K562 (cell line): ENCODE measurements around the gene TRAK1. TPM values are rescaled to one million over a fixed set of nuclear protein-coding genes. Genes with fewer than 3 reads are reported as not detected.

ENCODE experiments used
- ATAC-seq: fragments of 200-7000 bp; cut with Tn5 transposase; 3 replicates; pipeline ENCODE4 v1.9.1; 2020; ENCODE audit warnings: moderate library complexity
- BruUV-seq: library from RNA; stranded (reverse); fragments of 400-500 nt; replicated peaks from 2 replicates; lab custom pipeline; 2021; lab: Mats Ljungman, UMichigan
- CTCF ChIA-PET: fragments of 300-600 bp; formaldehyde crosslinking; extraction: SDS; loops from one replicate; lab custom pipeline; 2021; ENCODE audit warnings: low intra/inter-chr PET ratio; lab: Yijun Ruan, JAX
- POLR2A ChIA-PET: fragments of 300-600, 350-650 bp; sonication (Branson Sonifier 250); formaldehyde crosslinking; extraction: SDS; loops from one replicate; lab custom pipeline; 2021; ENCODE audit warnings: antibody characterized with exemption, inconsistent platforms; lab: Yijun Ruan, JAX
- DNase-seq, 4 experiments: peaks; one replicate each; pipeline versions ENCODE4 v3.0.0 to v3.0.0-alpha.2; 2011 to 2018; ENCODE audit warnings: low spot score in 3 of 4, mixed read lengths in 3 of 4; ENCODE audit errors: extremely low read depth in 1 of 4
- FAIRE-seq: peaks from 2 replicates; lab custom pipeline; 2011; peaks lifted over from hg19 to GRCh38; lab: Jason Lieb, UNC
- H2AFZ ChIP-seq: 2 replicates; pipeline ENCODE4 v1.6.0; 2011; ENCODE audit warnings: low read depth, low read length, control low read depth, inconsistent platforms
- H3K27ac ChIP-seq: fragments of 200-600 bp; 3 replicates; pipeline ENCODE4 v1.8.0; 2011; ENCODE audit warnings: low read depth, mild to moderate bottlenecking, control low read depth, inconsistent platforms, low read length, moderate library complexity, mixed read lengths; ENCODE audit errors: extremely low read depth
- H3K27me3 ChIP-seq, 2 experiments: fragments of 300-600 bp in 1 of 2; 2 replicates in 1 of 2; 3 replicates in 1 of 2; pipeline versions ENCODE4 v1.6.0 to v1.8.0; 2011; ENCODE audit warnings: inconsistent platforms in 2 of 2, low read length in 2 of 2, mild to moderate bottlenecking in 1 of 2, mixed read lengths in 1 of 2, moderate library complexity in 1 of 2; ENCODE audit not compliant: control insufficient read depth in 2 of 2, insufficient read depth in 2 of 2
- H3K36me3 ChIP-seq: fragments of 300-600 bp; 3 replicates; pipeline ENCODE4 v1.8.0; 2011; ENCODE audit warnings: mild to moderate bottlenecking, low read length, inconsistent platforms; ENCODE audit not compliant: control insufficient read depth, insufficient read depth
- H3K4me1 ChIP-seq, 2 experiments: fragments of 200-600 bp in 1 of 2; replicated peaks in 1 of 2; 2 replicates in 1 of 2; 3 replicates in 1 of 2; pipeline versions ENCODE4 v1.5.1 to v1.8.0; 2011; ENCODE audit warnings: inconsistent platforms in 2 of 2, low read length in 2 of 2, mild to moderate bottlenecking in 1 of 2, mixed read lengths in 1 of 2, moderate library complexity in 1 of 2; ENCODE audit not compliant: control insufficient read depth in 2 of 2, insufficient read depth in 2 of 2
- H3K4me2 ChIP-seq: 2 replicates; pipeline ENCODE4 v1.6.1; 2011; ENCODE audit warnings: low read length, control low read depth, inconsistent platforms, mixed read lengths; ENCODE audit not compliant: insufficient read depth
- H3K4me3 ChIP-seq: fragments of 200-600 bp; sonication (generic), shearing (Covaris generic); 2 replicates; pipeline ENCODE4 v1.5.1; 2016; ENCODE audit warnings: control low read depth, inconsistent platforms
- H3K79me2 ChIP-seq: fragments of 200-600 bp; 3 replicates; pipeline ENCODE4 v1.8.0; 2011; ENCODE audit warnings: low read length, inconsistent platforms; ENCODE audit not compliant: control insufficient read depth, insufficient read depth
- H3K9ac ChIP-seq, 2 experiments: 2 replicates each; pipeline versions ENCODE4 v1.6.0 to v1.6.1; 2011; ENCODE audit warnings: low read depth in 2 of 2, low read length in 2 of 2, control low read depth in 1 of 2, inconsistent platforms in 1 of 2, mild to moderate bottlenecking in 1 of 2, mixed read lengths in 1 of 2; ENCODE audit not compliant: insufficient read depth in 1 of 2
- H3K9me1 ChIP-seq: one replicate; pipeline ENCODE4 v1.6.0; 2011; ENCODE audit warnings: inconsistent platforms, mild to moderate bottlenecking, low read length, moderate library complexity; ENCODE audit not compliant: control insufficient read depth, insufficient read depth
- H3K9me3 ChIP-seq: replicated peaks from 2 replicates; pipeline ENCODE4 v1.5.1; 2011; ENCODE audit warnings: low read depth, low read length, inconsistent platforms; ENCODE audit not compliant: control insufficient read depth, insufficient read depth
- H4K20me1 ChIP-seq: replicated peaks from 2 replicates; pipeline ENCODE4 v1.6.1; 2011; ENCODE audit warnings: low read length, inconsistent platforms, mixed read lengths; ENCODE audit not compliant: control insufficient read depth, insufficient read depth
- MAFK ChIP-seq: IDR thresholded peaks from 2 replicates; pipeline ENCODE4 v1.6.1; 2011; ENCODE audit warnings: low read length, improper control_type of control experiment
- WGBS: fragments of 100-300 bp; shearing (Covaris generic); methylation state at CpG from one replicate; pipeline ENCODE4 v1.1.6; 2016; ENCODE audit warnings: low coverage, mixed read lengths; ENCODE audit not compliant: insufficient coverage; ENCODE audit errors: missing lambda C conversion rate; 5-methylcytosine and 5-hydroxymethylcytosine counted together
- in situ Hi-C: fragments of 300-500 bp; cut with MboI; formaldehyde crosslinking; loops from 4 replicates; pipeline ENCODE4 v1.15.0; 2018; ENCODE audit warnings: inconsistent platforms, mixed read lengths
- intact Hi-C: fragments of 100-400 bp; cut with micrococcal nuclease; formaldehyde crosslinking; loops from 2 replicates; pipeline ENCODE4 v1.14.2; 2022
- polyA plus RNA-seq, 8 experiments: library from polyadenylated mRNA; depleted of rRNA in 4 of 8; stranded (reverse) in 5 of 8; unstranded in 3 of 8; fragments of >200 nt; fragmentation: Nextera tagmentation in 2 of 8; fragmentation: Illumina TruSeq in 1 of 8; extraction: Ambion mirVana in 2 of 8; extraction: Trizol in 1 of 8; gene quantifications; 2 replicates each; pipeline versions ENCODE4 v1.2.1 to v1.2.3, GENCODE V29; 2011 to 2014; ENCODE audit warnings: inconsistent platforms in 1 of 8, missing spikeins in 1 of 8
- total RNA-seq, 7 experiments: library from RNA; depleted of rRNA in 6 of 7; stranded (reverse); fragments of >200 nt in 6 of 7; fragmentation: Illumina TruSeq in 2 of 7; extraction: Trizol in 2 of 7; gene quantifications; 2 replicates each; pipeline versions ENCODE4 v1.2.1 to v1.2.3, GENCODE V29; 2011 to 2021; ENCODE audit warnings: low replicate concordance in 1 of 7
- TF ChIP-seq, protein P1 (sequence below): fragments of 450-650 bp; formaldehyde crosslinking; IDR thresholded peaks from 2 replicates; pipeline ENCODE4 v1.4.0; 2020; ENCODE audit warnings: mild to moderate bottlenecking, moderate library complexity
- TF ChIP-seq, protein P2 (sequence below): sonication (generic); formaldehyde crosslinking; IDR thresholded peaks from 2 replicates; pipeline ENCODE4 v1.8.1; 2023; ENCODE audit warnings: mild to moderate bottlenecking, missing genetic modification reagents
- TF ChIP-seq, protein P3 (sequence below): fragments of 250-450 bp; sonication (Bioruptor Pico); IDR thresholded peaks from 2 replicates; pipeline ENCODE4 v1.5.0; 2020; ENCODE audit warnings: mild to moderate bottlenecking, borderline replicate concordance

Gene TRAK1
- total and polyA plus RNA-seq, 9 of the 15 experiments (the other 6 are each of a cell fraction or from before 2014, with no cell fraction given), result 5.3 to 28.5 (median 17.5) TPM

GRCh38 chr3:42183991-42184632, 93.0 kb downstream of the TRAK1 start (continued):
- no peak for TF ChIP-seq MAFK
- TF ChIP-seq, all 486 proteins: peak for 0

- Histone ChIP-seq H3K4me3 (no peak overlapping the region), H2AFZ (no peak overlapping the region), H3K27me3 (no peaks in the 10 kb centered on the region), H3K9me3 (no peaks in the 10 kb centered on the region), H3K4me1 (peaks cover under 1 to 1% of the 10 kb centered on the region in 2 experiments; a peak in 4 of 5 replicates), H3K9ac (peak overlapping the region in 1 of 2 experiments; percentile 37; a peak in 1 of 4 replicates), H3K79me2 (no peaks in the 10 kb centered on the region; the same call in 2 of the 3 replicates), H3K36me3 (peaks cover 12% of the 10 kb centered on the region; the same call in 2 of the 3 replicates), H3K27ac (no peak overlapping the region), H3K9me1 (no peaks in the 10 kb centered on the region), H3K4me2 (no peak overlapping the region), H4K20me1 (no peaks in the 10 kb centered on the region)
- ChIA-PET POLR2A (interaction anchor here (0.6 kb wide), 2 partner anchors 161 to 667 kb away, joined by 3 read pairs; no protein-coding TSS in a partner anchor), CTCF (no interaction called here)
- BruUV-seq, result no TSS peak
- FAIRE-seq (no peak), DNase-seq (no peak), ATAC-seq (no peak)
- intact Hi-C loops, result no loop called here
- TF ChIP-seq, protein P1, sequence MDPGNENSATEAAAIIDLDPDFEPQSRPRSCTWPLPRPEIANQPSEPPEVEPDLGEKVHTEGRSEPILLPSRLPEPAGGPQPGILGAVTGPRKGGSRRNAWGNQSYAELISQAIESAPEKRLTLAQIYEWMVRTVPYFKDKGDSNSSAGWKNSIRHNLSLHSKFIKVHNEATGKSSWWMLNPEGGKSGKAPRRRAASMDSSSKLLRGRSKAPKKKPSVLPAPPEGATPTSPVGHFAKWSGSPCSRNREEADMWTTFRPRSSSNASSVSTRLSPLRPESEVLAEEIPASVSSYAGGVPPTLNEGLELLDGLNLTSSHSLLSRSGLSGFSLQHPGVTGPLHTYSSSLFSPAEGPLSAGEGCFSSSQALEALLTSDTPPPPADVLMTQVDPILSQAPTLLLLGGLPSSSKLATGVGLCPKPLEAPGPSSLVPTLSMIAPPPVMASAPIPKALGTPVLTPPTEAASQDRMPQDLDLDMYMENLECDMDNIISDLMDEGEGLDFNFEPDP (CRISPR knock-in tag), result no peak
- TF ChIP-seq, protein P2, sequence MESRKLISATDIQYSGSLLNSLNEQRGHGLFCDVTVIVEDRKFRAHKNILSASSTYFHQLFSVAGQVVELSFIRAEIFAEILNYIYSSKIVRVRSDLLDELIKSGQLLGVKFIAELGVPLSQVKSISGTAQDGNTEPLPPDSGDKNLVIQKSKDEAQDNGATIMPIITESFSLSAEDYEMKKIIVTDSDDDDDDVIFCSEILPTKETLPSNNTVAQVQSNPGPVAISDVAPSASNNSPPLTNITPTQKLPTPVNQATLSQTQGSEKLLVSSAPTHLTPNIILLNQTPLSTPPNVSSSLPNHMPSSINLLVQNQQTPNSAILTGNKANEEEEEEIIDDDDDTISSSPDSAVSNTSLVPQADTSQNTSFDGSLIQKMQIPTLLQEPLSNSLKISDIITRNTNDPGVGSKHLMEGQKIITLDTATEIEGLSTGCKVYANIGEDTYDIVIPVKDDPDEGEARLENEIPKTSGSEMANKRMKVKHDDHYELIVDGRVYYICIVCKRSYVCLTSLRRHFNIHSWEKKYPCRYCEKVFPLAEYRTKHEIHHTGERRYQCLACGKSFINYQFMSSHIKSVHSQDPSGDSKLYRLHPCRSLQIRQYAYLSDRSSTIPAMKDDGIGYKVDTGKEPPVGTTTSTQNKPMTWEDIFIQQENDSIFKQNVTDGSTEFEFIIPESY (CRISPR knock-in tag), result no peak
- TF ChIP-seq, protein P3, sequence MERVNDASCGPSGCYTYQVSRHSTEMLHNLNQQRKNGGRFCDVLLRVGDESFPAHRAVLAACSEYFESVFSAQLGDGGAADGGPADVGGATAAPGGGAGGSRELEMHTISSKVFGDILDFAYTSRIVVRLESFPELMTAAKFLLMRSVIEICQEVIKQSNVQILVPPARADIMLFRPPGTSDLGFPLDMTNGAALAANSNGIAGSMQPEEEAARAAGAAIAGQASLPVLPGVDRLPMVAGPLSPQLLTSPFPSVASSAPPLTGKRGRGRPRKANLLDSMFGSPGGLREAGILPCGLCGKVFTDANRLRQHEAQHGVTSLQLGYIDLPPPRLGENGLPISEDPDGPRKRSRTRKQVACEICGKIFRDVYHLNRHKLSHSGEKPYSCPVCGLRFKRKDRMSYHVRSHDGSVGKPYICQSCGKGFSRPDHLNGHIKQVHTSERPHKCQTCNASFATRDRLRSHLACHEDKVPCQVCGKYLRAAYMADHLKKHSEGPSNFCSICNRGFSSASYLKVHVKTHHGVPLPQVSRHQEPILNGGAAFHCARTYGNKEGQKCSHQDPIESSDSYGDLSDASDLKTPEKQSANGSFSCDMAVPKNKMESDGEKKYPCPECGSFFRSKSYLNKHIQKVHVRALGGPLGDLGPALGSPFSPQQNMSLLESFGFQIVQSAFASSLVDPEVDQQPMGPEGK (CRISPR knock-in tag), result no peak
- in situ Hi-C loops, result no loop called here
- 84% methylated on average over 22 of the region's 23 CpGs for WGBS
Measured at GRCh38 chr3:42184651-42185443, 93.7 kb downstream of the TRAK1 start.
